Activated gamma-delta T cell (primary cell): ENCODE measurements around the gene ADGRD1.
"Not testable (repeated sequence)": the region's sequence is repeated elsewhere in the genome, so short reads cannot be mapped to it uniquely, and the experiment has no call there.

Experiments used
- DNase-seq: peaks from one replicate; lab custom pipeline; 2025; lab: John Stamatoyannopoulos, UW
- total RNA-seq, 2 donors: gene quantifications; one replicate each; lab custom pipeline; 2026; lab: John Stamatoyannopoulos, UW

Gene ADGRD1
- 0.05 to 1.3 reads per million in 2 donors for total RNA-seq

- no peak for DNase-seq
These were observed at the start of gene ADGRD1 for GRCh38 chr12:130953771-130954543. ADGRD1 (plus strand) TSS chr12:130953907; CDS start chr12:130954466, 559 bp downstream.

GRCh38 chr12:130904064-130904463, 49.6 kb upstream of the ADGRD1 start:
- DNase-seq = no peak

- DNase-seq = not testable (repeated sequence)
These were observed 48.7 kb upstream of the ADGRD1 start for GRCh38 chr12:130904936-130905455.

GRCh38 chr12:130909111-130909510, 44.6 kb upstream of the ADGRD1 start:
- no peak for DNase-seq

- no peak for DNase-seq
These were observed 42.5 kb upstream of the ADGRD1 start for GRCh38 chr12:130911193-130911592.

GRCh38 chr12:130911933-130912332, 41.8 kb upstream of the ADGRD1 start:
- DNase-seq = no peak

- no peak for DNase-seq
These were observed 37.3 kb upstream of the ADGRD1 start for GRCh38 chr12:130916241-130916911.

GRCh38 chr12:130917607-130918006, 36.1 kb upstream of the ADGRD1 start:
- no peak for DNase-seq

GRCh38 chr12:130919086-130919485, 34.6 kb upstream of the ADGRD1 start:
- DNase-seq = no peak

GRCh38 chr12:130920119-130920703, 33.5 kb upstream of the ADGRD1 start:
- DNase-seq = no peak

GRCh38 chr12:130920723-130921381, 32.9 kb upstream of the ADGRD1 start:
- no peak for DNase-seq

- DNase-seq = no peak
These were observed 31.2 kb upstream of the ADGRD1 start for GRCh38 chr12:130922511-130922953.

- DNase-seq = no peak
These were observed 28.6 kb upstream of the ADGRD1 start for GRCh38 chr12:130924966-130925665.

GRCh38 chr12:130925666-130926015, 28.1 kb upstream of the ADGRD1 start:
- no peak for DNase-seq

GRCh38 chr12:130929363-130929762, 24.3 kb upstream of the ADGRD1 start:
- no peak for DNase-seq

GRCh38 chr12:130932061-130932930, 21.4 kb upstream of the ADGRD1 start:
- no peak for DNase-seq

- DNase-seq = no peak
These were observed 20.3 kb upstream of the ADGRD1 start for GRCh38 chr12:130933269-130933995.

- no peak for DNase-seq
These were observed 19.0 kb upstream of the ADGRD1 start for GRCh38 chr12:130934753-130935152.

GRCh38 chr12:130936561-130936960, 17.1 kb upstream of the ADGRD1 start:
- no peak for DNase-seq

- DNase-seq = no peak
These were observed 16.6 kb upstream of the ADGRD1 start for GRCh38 chr12:130937063-130937462.
